Activated B cell treated with CpG ODN at 0.5 μM for 24 hours (primary cell): ENCODE measurements around the gene TRPC1. TPM values are rescaled to one million over a fixed set of nuclear protein-coding genes. Genes with fewer than 3 reads are reported as not detected.
A peak's percentile ranks its signal among the peaks of the same experiment; 100 is the strongest.

ENCODE experiments used
- ATAC-seq: fragments of 200-7000 bp; cut with Tn5 transposase; one replicate; pipeline ENCODE4 v1.10.0; 2021; ENCODE audit warnings: low read depth, mild to moderate bottlenecking, moderate library complexity
- CTCF ChIA-PET: fragments of 350-600 bp; sonication (Branson Sonifier 250); formaldehyde crosslinking; loops from one replicate; lab custom pipeline; 2021; ENCODE audit warnings: antibody characterized with exemption; lab: Charles Lee
- POLR2A ChIA-PET: fragments of 350-600 bp; sonication (Branson Sonifier 250); formaldehyde crosslinking; loops from one replicate; lab custom pipeline; 2021; ENCODE audit warnings: antibody characterized with exemption; lab: Charles Lee
- DNase-seq: peaks from one replicate; pipeline ENCODE4 v3.0.0; 2022
- H3K27ac Mint-ChIP-seq: one replicate; pipeline ENCODE4 v1.8.0; 2020; ENCODE audit warnings: mixed read lengths
- H3K27me3 Mint-ChIP-seq: one replicate; pipeline ENCODE4 v1.8.0; 2021; ENCODE audit warnings: mixed read lengths
- H3K36me3 Mint-ChIP-seq: one replicate; pipeline ENCODE4 v1.8.0; 2021; ENCODE audit warnings: low read depth, mixed read lengths
- H3K4me1 Mint-ChIP-seq: one replicate; pipeline ENCODE4 v1.8.0; 2021; ENCODE audit warnings: mixed read lengths
- H3K4me3 Mint-ChIP-seq: one replicate; pipeline ENCODE4 v1.8.0; 2020; ENCODE audit warnings: mild to moderate bottlenecking, mixed read lengths
- H3K9me3 Mint-ChIP-seq: one replicate; pipeline ENCODE4 v1.8.0; 2020; ENCODE audit warnings: mixed read lengths
- CTCF ChIP-seq: fragments of 200-600 bp; IDR thresholded peaks from one replicate; pipeline ENCODE4 v1.8.0; 2022; ENCODE audit warnings: antibody characterized with exemption, mild to moderate bottlenecking
- intact Hi-C: fragments of 100-400 bp; cut with micrococcal nuclease; formaldehyde crosslinking; loops from one replicate; pipeline ENCODE4 v1.15.1; 2024
- total RNA-seq: library from RNA; stranded (reverse); gene quantifications from 2 replicates; pipeline ENCODE4 v1.2.3, GENCODE V29; 2022

TRPC1 gene
- total RNA-seq, 1 donor from 2014 or later, result 1.2 TPM

- no peak for DNase-seq
- Mint-ChIP-seq H3K27me3 (peaks cover 25% of the 10 kb centered on the region), H3K4me3 (no peak overlapping the region), H3K4me1 (no peaks in the 10 kb centered on the region), H3K27ac (no peak overlapping the region), H3K36me3 (no peaks in the 10 kb centered on the region), H3K9me3 (no peaks in the 10 kb centered on the region)
- CTCF ChIA-PET, result no interaction called here
- POLR2A ChIA-PET, result no interaction called here
- no peak for ATAC-seq
- TF ChIP-seq CTCF, result no peak
- intact Hi-C loops, result no loop called here
These were observed 7.7 kb upstream of the TRPC1 start for GRCh38 chr3:142716102-142716501.

GRCh38 chr3:142723665-142723967, 218 bp upstream of the TRPC1 start:
- Mint-ChIP-seq H3K36me3 (peaks cover 1% of the 10 kb centered on the region), H3K9me3 (peaks cover 3% of the 10 kb centered on the region), H3K27ac (no peak overlapping the region), H3K4me1 (peaks cover 5% of the 10 kb centered on the region), H3K4me3 (peak overlapping the region; percentile 87), H3K27me3 (peaks cover 24% of the 10 kb centered on the region)
- no peak for ATAC-seq
- intact Hi-C loops, result loop anchor here (5.0 to 10.0 kb wide), 3 partner anchors 264 to 989 kb away; partner anchors contain the start of genes RNF7 and XRN1
- POLR2A ChIA-PET, result interaction anchor here (1.2 to 1.6 kb wide), 2 partner anchors 145 to 278 kb away, joined by 8 to 9 read pairs; partner anchors contain the start of genes ATR and U2SURP
- DNase-seq, result no peak
- CTCF ChIA-PET, result no interaction called here
- no peak for TF ChIP-seq CTCF

- H3K36me3 Mint-ChIP-seq, result peaks cover 1% of the 10 kb centered on the region
- peaks cover 3% of the 10 kb centered on the region for H3K9me3 Mint-ChIP-seq
- H3K4me3 Mint-ChIP-seq, result peak overlapping the region; percentile 84
- peaks cover 19% of the 10 kb centered on the region for H3K27me3 Mint-ChIP-seq
- DNase-seq (peak; percentile 24), ATAC-seq (peak; percentile 10)
- CTCF ChIA-PET, result no interaction called here
- H3K4me1 Mint-ChIP-seq, result peaks cover 5% of the 10 kb centered on the region
- H3K27ac Mint-ChIP-seq, result peak overlapping the region; percentile 9
- TF ChIP-seq CTCF, result no peak
- POLR2A ChIA-PET, result interaction anchor here (1.6 kb wide), 1 partner anchor 146 kb away, joined by 9 read pairs; the partner anchor contains the start of gene ATR
- intact Hi-C loops, result loop anchor here (1.0 to 10.0 kb wide), 7 partner anchors 129 to 990 kb away; partner anchors contain the start of genes ATP1B3, ATR, PLS1 and RNF7
These were observed 985 bp downstream of the TRPC1 start for GRCh38 chr3:142724682-142725356.

GRCh38 chr3:142725357-142725739, 1.5 kb downstream of the TRPC1 start:
- peaks cover 1% of the 10 kb centered on the region for H3K36me3 Mint-ChIP-seq
- no peak for ATAC-seq
- DNase-seq, result no peak
- peaks cover 17% of the 10 kb centered on the region for H3K27me3 Mint-ChIP-seq
- no peak overlapping the region for H3K27ac Mint-ChIP-seq
- H3K9me3 Mint-ChIP-seq, result peaks cover 3% of the 10 kb centered on the region
- ChIA-PET POLR2A (no interaction called here), CTCF (no interaction called here)
- intact Hi-C loops, result loop anchor here (2.0 to 10.0 kb wide), 3 partner anchors 147 to 991 kb away; partner anchors contain the start of genes ATP1B3, ATR and RNF7
- H3K4me1 Mint-ChIP-seq, result peaks cover 5% of the 10 kb centered on the region
- no peak for TF ChIP-seq CTCF
- peak overlapping the region; percentile 84 for H3K4me3 Mint-ChIP-seq

GRCh38 chr3:142726017-142726416, 2.2 kb downstream of the TRPC1 start:
- POLR2A ChIA-PET, result no interaction called here
- no peak for ATAC-seq
- intact Hi-C loops, result loop anchor here (2.0 to 10.0 kb wide), 2 partner anchors 991 to 1245 kb away; partner anchors contain the start of genes DIPK2A and RNF7
- DNase-seq, result no peak
- Mint-ChIP-seq H3K9me3 (peaks cover 3% of the 10 kb centered on the region), H3K4me3 (no peak overlapping the region), H3K36me3 (peaks cover 1% of the 10 kb centered on the region), H3K4me1 (peaks cover 5% of the 10 kb centered on the region), H3K27me3 (peaks cover 16% of the 10 kb centered on the region), H3K27ac (no peak overlapping the region)
- CTCF ChIA-PET, result no interaction called here
- no peak for TF ChIP-seq CTCF
